Fibroblast of skin of abdomen (primary cell): Measurements from ENCODE around the gene ROCK2.
A peak's percentile ranks its signal among the peaks of the same experiment; 100 is the strongest.

Experiments used
- DNase-seq: peaks from one replicate; pipeline ENCODE4 v3.0.0-alpha.2; 2013

Gene ROCK2

GRCh38 chr2:11145350-11145749 lies 199.1 kb downstream of the ROCK2 start:
- no peak for DNase-seq

GRCh38 chr2:11144738-11145079 lies 199.7 kb downstream of the ROCK2 start:
- DNase-seq, result no peak

- no peak for DNase-seq
Observed at GRCh38 chr2:11144077-11144737, 200.2 kb downstream of the ROCK2 start.

- no peak for DNase-seq
Observed at GRCh38 chr2:11142987-11143386, 201.4 kb downstream of the ROCK2 start.

- DNase-seq, result no peak
Observed at GRCh38 chr2:11142330-11142729, 202.1 kb downstream of the ROCK2 start.

- no peak for DNase-seq
Observed at GRCh38 chr2:11141319-11141718, 203.1 kb downstream of the ROCK2 start.

GRCh38 chr2:11140492-11140891 lies 203.9 kb downstream of the ROCK2 start:
- DNase-seq, result peak; percentile 63

- DNase-seq, result no peak
Observed at GRCh38 chr2:11134349-11134748, 210.1 kb downstream of the ROCK2 start.

GRCh38 chr2:11133936-11134320 lies 210.5 kb downstream of the ROCK2 start:
- no peak for DNase-seq

- DNase-seq, result no peak
Observed at GRCh38 chr2:11133238-11133935, 211.0 kb downstream of the ROCK2 start.

- DNase-seq, result no peak
Observed at GRCh38 chr2:11132036-11132671, 212.3 kb downstream of the ROCK2 start.

- no peak for DNase-seq
Observed at GRCh38 chr2:11131166-11131920, 213.1 kb downstream of the ROCK2 start.
